DOHH2 (cell line): Measurements from ENCODE around the gene ENO2.
A peak's percentile ranks its signal among the peaks of the same experiment; 100 is the strongest.

Experiments used
- H3F3A ChIP-seq: fragments of 200-600 bp; sonication (generic), shearing (Covaris generic); 2 replicates; pipeline ENCODE4 v1.6.0; 2016; ENCODE audit warnings: antibody characterized with exemption, mild to moderate bottlenecking; ENCODE audit not compliant: control insufficient read depth, insufficient read depth
- H3K27ac ChIP-seq: fragments of 200-600 bp; sonication (generic); 2 replicates; pipeline ENCODE4 v1.5.1; 2014; ENCODE audit warnings: low read depth, mild to moderate bottlenecking, low read length, moderate library complexity
- H3K27me3 ChIP-seq: fragments of 200-600 bp; sonication (generic); 2 replicates; pipeline ENCODE4 v1.6.1; 2014; ENCODE audit warnings: mild to moderate bottlenecking, low read length, mixed read lengths; ENCODE audit not compliant: control insufficient read depth
- H3K36me3 ChIP-seq: fragments of 200-600 bp; sonication (generic); 2 replicates; pipeline ENCODE4 v1.6.1; 2014; ENCODE audit warnings: mild to moderate bottlenecking, low read length, moderate library complexity, mixed read lengths; ENCODE audit not compliant: control insufficient read depth
- H3K4me1 ChIP-seq: fragments of 200-600 bp; sonication (generic); 2 replicates; pipeline ENCODE4 v1.6.1; 2014; ENCODE audit warnings: mild to moderate bottlenecking, low read length, mixed read lengths; ENCODE audit not compliant: control insufficient read depth
- H3K4me2 ChIP-seq: fragments of 200-600 bp; sonication (generic); 2 replicates; pipeline ENCODE4 v1.6.0; 2014; ENCODE audit warnings: mild to moderate bottlenecking, low read length, moderate library complexity
- H3K4me3 ChIP-seq: fragments of 200-600 bp; sonication (generic); 2 replicates; pipeline ENCODE4 v1.5.1; 2014; ENCODE audit warnings: mild to moderate bottlenecking, low read length, mixed read lengths
- H3K79me2 ChIP-seq: fragments of 200-600 bp; sonication (generic); 2 replicates; pipeline ENCODE4 v1.6.1; 2014; ENCODE audit warnings: mild to moderate bottlenecking, low read length, mixed read lengths; ENCODE audit not compliant: control insufficient read depth
- H3K9me2 ChIP-seq: fragments of 200-600 bp; sonication (generic); replicated peaks from 2 replicates; pipeline ENCODE4 v1.6.1; 2014; ENCODE audit warnings: mild to moderate bottlenecking, low read length, mixed read lengths; ENCODE audit not compliant: control insufficient read depth
- H3K9me3 ChIP-seq: fragments of 200-600 bp; sonication (generic); 2 replicates; pipeline ENCODE4 v1.6.1; 2014; ENCODE audit warnings: antibody characterized with exemption, low read length, mixed read lengths; ENCODE audit not compliant: control insufficient read depth, insufficient read depth
- H4K20me1 ChIP-seq: fragments of 200-600 bp; sonication (generic); 2 replicates; pipeline ENCODE4 v1.6.0; 2014; ENCODE audit warnings: low read depth, mild to moderate bottlenecking, antibody characterized with exemption, low read length, moderate library complexity; ENCODE audit not compliant: control insufficient read depth, insufficient read depth
- EZH2phosphoT487 ChIP-seq: fragments of 200-600 bp; sonication (generic); IDR thresholded peaks from 2 replicates; pipeline ENCODE4 v1.6.1; 2017; ENCODE audit warnings: borderline replicate concordance, mild to moderate bottlenecking, antibody characterized with exemption, low read length, moderate library complexity, mixed read lengths
- TF ChIP-seq, protein P1 (sequence below): fragments of 200-600 bp; sonication (generic); IDR thresholded peaks from one replicate; pipeline ENCODE4 v1.5.1; 2014; ENCODE audit warnings: antibody characterized with exemption, mild to moderate bottlenecking, low read depth, low read length; ENCODE audit not compliant: poor library complexity, severe bottlenecking

ENO2 gene

DNA sequence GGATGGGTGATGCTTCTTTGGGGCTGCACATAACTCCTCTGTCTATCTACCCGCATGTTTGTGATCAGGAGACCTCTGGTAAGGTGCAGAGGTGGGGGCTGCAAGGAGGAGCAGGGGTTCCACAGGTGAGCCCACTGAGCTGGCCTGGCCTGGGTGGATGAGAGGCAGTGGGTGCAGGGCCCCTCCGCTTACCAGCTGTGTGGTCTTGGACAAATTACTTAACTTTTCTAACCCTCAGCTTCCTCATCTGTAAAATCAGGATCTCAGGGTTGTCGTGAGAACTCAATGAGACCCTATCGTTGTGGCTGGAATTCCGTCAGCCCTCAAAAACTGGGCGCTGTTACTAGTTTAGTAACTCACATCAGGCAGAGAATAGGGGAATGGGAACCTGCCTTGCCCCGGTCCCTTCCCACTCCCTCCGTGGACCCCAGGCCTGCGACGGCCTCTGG lies 44.3 kb downstream of the ENO2 start:
- Histone ChIP-seq H3K4me2 (peak overlapping the region; percentile 81), H3K27ac (0 out of 2 replicates have a peak overlapping the region, but pooled peaks have one; percentile 8), H3F3A (no peaks in the 10 kb centered on the region; the same call in 1 of the 2 replicates), H3K79me2 (no peaks in the 10 kb centered on the region), H3K9me2 (no peaks in the 10 kb centered on the region), H3K9me3 (no peaks in the 10 kb centered on the region), H3K4me3 (peak overlapping the region; percentile 59), H3K36me3 (no peaks in the 10 kb centered on the region), H3K4me1 (peaks cover 76% of the 10 kb centered on the region), H4K20me1 (no peaks in the 10 kb centered on the region; the same call in none of the 2 replicates), H3K27me3 (peaks cover 80% of the 10 kb centered on the region)
- no peak for TF ChIP-seq EZH2phosphoT487
- TF ChIP-seq, protein P1, sequence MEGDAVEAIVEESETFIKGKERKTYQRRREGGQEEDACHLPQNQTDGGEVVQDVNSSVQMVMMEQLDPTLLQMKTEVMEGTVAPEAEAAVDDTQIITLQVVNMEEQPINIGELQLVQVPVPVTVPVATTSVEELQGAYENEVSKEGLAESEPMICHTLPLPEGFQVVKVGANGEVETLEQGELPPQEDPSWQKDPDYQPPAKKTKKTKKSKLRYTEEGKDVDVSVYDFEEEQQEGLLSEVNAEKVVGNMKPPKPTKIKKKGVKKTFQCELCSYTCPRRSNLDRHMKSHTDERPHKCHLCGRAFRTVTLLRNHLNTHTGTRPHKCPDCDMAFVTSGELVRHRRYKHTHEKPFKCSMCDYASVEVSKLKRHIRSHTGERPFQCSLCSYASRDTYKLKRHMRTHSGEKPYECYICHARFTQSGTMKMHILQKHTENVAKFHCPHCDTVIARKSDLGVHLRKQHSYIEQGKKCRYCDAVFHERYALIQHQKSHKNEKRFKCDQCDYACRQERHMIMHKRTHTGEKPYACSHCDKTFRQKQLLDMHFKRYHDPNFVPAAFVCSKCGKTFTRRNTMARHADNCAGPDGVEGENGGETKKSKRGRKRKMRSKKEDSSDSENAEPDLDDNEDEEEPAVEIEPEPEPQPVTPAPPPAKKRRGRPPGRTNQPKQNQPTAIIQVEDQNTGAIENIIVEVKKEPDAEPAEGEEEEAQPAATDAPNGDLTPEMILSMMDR = no peak

- TF ChIP-seq EZH2phosphoT487 = no peak; the same call in 1 of the 2 replicates
- TF ChIP-seq, protein P1 = no peak
- Histone ChIP-seq H3F3A (peaks cover under 1% of the 10 kb centered on the region), H3K27ac (peak overlapping the region; percentile 8; the same call in 1 of the 2 replicates), H3K9me3 (no peaks in the 10 kb centered on the region), H3K36me3 (peaks cover 4% of the 10 kb centered on the region; the same call in 1 of the 2 replicates), H3K4me1 (peaks cover 70% of the 10 kb centered on the region), H3K4me2 (peak overlapping the region; percentile 81), H4K20me1 (no peaks in the 10 kb centered on the region; the same call in none of the 2 replicates), H3K4me3 (peak overlapping the region; percentile 59), H3K27me3 (peaks cover 80% of the 10 kb centered on the region), H3K79me2 (no peaks in the 10 kb centered on the region), H3K9me2 (no peaks in the 10 kb centered on the region)
These were observed 44.9 kb downstream of the ENO2 start for GRCh38 chr12:6959058-6959804.

GRCh38 chr12:6959805-6960592 lies 45.6 kb downstream of the ENO2 start:
- Histone ChIP-seq H3K4me1 (peaks cover 68% of the 10 kb centered on the region), H3K79me2 (no peaks in the 10 kb centered on the region), H3K9me3 (no peaks in the 10 kb centered on the region), H3K4me3 (peak overlapping the region; percentile 59), H3F3A (peaks cover 8% of the 10 kb centered on the region), H3K9me2 (no peaks in the 10 kb centered on the region), H4K20me1 (no peaks in the 10 kb centered on the region; the same call in none of the 2 replicates), H3K27ac (no peak overlapping the region), H3K36me3 (peaks cover 12% of the 10 kb centered on the region), H3K4me2 (peak overlapping the region; percentile 81), H3K27me3 (peaks cover 72% of the 10 kb centered on the region)
- TF ChIP-seq, protein P1 = no peak
- no peak for TF ChIP-seq EZH2phosphoT487
